Gastroesophageal sphincter (tissue), 3 donors: ENCODE results near the gene HACD2.

ENCODE experiments used
- EP300 ChIP-seq: sonication (generic); formaldehyde crosslinking; IDR thresholded peaks from one replicate; pipeline ENCODE4 v1.6.1; 2017; ENCODE audit warnings: antibody characterized with exemption, mild to moderate bottlenecking
- POLR2A ChIP-seq, 2 donors: fragments of 450-650 bp; IDR thresholded peaks; one replicate each; pipeline ENCODE4 v1.6.1; 2017; ENCODE audit warnings: antibody characterized with exemption in 2 of 2, mild to moderate bottlenecking in 2 of 2, moderate library complexity in 1 of 2
- TF ChIP-seq, protein P1 (sequence below), 4 experiments: fragments of 200-600 bp in 2 of 4; fragments of 450-650 bp in 2 of 4; sonication (generic) in 1 of 4; IDR thresholded peaks; one replicate each; pipeline ENCODE4 v1.5.1; 2017 to 2019; ENCODE audit warnings: antibody characterized with exemption in 4 of 4, mild to moderate bottlenecking in 2 of 4, moderate library complexity in 2 of 4

- TF ChIP-seq POLR2A (IDR thresholded peaks at IDR 0.05) (no peak), EP300 (no peak)
- TF ChIP-seq, protein P1, sequence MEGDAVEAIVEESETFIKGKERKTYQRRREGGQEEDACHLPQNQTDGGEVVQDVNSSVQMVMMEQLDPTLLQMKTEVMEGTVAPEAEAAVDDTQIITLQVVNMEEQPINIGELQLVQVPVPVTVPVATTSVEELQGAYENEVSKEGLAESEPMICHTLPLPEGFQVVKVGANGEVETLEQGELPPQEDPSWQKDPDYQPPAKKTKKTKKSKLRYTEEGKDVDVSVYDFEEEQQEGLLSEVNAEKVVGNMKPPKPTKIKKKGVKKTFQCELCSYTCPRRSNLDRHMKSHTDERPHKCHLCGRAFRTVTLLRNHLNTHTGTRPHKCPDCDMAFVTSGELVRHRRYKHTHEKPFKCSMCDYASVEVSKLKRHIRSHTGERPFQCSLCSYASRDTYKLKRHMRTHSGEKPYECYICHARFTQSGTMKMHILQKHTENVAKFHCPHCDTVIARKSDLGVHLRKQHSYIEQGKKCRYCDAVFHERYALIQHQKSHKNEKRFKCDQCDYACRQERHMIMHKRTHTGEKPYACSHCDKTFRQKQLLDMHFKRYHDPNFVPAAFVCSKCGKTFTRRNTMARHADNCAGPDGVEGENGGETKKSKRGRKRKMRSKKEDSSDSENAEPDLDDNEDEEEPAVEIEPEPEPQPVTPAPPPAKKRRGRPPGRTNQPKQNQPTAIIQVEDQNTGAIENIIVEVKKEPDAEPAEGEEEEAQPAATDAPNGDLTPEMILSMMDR (IDR thresholded peaks at IDR 0.05), result no peak
Observed at GRCh38 chr3:123535580-123535979, 49.3 kb downstream of the HACD2 start.
